NCI-H187 (cell line): ENCODE data around the gene HTR2B.
"Not testable (repeated sequence)": the region's sequence is repeated elsewhere in the genome, so short reads cannot be mapped to it uniquely, and the experiment has no call there.

Source experiments
- DNase-seq, 2 experiments: peaks; one replicate each; lab custom pipeline; 2025; lab: John Stamatoyannopoulos, UW

HTR2B gene

GRCh38 chr2:231093933-231094332, 30.9 kb downstream of the HTR2B start:
- DNase-seq: no peak

- no peak for DNase-seq
Measured at GRCh38 chr2:231088754-231089153, 36.1 kb downstream of the HTR2B start.

DNA sequence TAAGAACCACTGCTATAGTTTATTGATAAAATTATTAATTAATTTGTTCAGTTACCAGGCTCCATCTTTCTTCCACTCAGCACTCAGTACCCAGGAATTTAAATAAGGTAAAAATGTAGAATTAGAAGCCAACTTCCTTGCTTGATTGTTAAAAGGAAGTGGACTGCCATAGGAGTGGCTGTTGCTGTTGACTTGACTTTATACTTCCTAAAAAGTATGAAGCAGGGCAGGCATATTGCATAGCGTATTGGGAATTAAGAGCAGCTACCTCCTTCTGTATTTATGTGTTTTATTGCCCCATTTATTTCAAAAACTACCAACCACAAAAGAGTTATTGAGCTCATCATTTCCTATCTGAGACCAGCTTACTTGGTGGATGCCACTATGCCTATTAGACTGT, 40.3 kb downstream of the HTR2B start:
- DNase-seq: no peak

- no peak for DNase-seq
Measured at GRCh38 chr2:231069379-231070054, 55.3 kb downstream of the HTR2B start.

- DNase-seq: no peak
Measured at GRCh38 chr2:231068525-231069222, 56.2 kb downstream of the HTR2B start.

DNA sequence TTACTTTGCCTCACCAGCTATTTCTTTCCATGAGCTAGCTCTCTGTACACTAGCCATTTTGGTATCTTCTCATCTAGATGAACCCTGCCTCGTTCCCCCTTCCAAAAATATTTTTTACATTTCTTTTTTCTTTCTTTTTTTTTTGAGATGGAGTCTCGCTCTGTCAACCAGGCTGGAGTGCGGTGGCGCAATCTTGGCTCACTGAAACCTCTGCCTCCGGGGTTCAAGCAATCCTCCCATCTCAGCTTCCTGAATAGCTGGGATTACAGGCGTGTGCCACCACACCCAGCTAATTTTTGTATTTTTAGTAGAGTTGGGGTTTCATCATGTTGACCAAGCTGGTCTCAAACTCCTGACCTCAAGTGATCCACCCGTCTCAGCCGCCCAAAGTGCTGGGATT, 57.3 kb downstream of the HTR2B start:
- DNase-seq: not testable (repeated sequence)

DNA sequence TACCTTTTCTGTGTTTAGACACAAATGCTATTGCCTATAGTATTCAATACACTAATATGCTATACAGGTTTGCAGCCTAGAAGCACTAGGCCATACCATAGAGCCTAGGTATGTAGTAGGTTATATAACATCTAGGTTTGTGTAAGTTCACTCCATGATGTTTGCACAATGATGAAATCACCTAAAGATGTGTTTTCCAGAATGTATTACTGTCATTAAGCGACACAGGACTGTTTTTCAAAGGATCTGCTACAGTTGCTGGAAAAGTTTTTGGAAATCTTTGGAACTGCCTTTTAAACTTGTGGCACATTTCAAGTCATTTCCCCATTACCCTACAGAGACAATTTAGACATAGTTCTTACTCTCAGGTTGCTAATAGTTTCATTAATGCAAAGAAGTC, 58.9 kb downstream of the HTR2B start:
- DNase-seq: no peak

- DNase-seq: no peak
Measured at GRCh38 chr2:231063347-231063746, 61.5 kb downstream of the HTR2B start.

DNA sequence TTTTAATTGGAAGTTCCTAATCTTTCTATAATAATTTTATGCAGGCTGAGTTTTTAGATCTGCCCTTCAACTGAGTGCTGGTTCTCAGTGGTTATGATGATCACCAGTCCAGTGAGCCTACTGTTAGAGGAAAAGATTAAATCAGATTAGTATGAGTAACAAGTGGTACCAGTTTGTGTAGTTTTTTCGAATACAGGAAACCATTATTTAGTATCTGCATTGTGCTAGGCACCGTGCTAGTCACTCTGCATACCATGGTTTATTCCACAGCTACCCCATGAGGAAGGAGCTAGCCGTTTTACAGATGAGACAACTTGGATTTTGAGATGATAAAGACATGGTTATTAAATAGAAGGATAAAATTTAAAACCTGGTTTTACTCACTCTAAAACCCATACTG, 62.1 kb downstream of the HTR2B start:
- DNase-seq: no peak

GRCh38 chr2:231059756-231060155, 65.1 kb downstream of the HTR2B start:
- no peak for DNase-seq

DNA sequence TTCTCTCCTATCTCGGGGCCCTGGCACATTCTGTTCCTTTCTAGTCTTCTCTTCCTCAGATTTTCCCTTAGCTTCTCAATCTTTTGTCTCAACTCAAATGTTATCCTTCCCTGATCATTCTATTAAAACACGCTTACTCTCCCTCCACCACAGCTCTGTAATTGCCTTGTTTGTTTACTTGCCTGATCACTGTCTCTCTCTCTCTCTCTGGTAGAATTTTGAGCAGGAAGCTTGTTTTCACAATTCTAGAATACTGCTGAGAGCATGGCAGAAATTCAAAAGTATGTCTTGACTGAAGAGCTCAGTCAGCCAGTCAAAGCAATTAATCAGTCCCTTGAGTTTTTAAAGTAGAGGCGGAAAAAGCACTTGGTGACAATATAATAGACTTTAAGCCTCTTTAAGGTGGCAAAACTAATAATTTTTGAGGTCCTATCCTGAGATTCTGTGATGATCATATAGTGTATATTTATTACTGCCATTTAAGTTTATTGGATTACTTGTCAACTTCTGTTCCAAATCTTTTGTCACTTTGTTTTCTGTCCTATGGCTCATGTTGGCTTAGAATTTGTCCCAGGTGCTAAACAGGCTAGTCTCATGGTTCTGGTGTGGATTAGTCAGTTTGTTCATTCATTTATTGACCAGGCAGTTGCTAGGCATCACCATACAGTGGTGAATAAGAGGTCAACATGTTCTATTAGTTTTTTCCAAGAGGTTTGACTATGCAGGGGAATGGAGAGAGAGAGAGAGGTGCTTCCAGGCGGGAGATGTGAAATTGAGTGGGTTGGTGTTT, 65.9 kb downstream of the HTR2B start:
- DNase-seq: no peak
